HG02678 (cell line): ENCODE measurements around the gene BRME1.
"Not testable (repeated sequence)": the region's sequence is repeated elsewhere in the genome, so short reads cannot be mapped to it uniquely, and the experiment has no call there.

Source experiments
- ATAC-seq: cut with Tn5 transposase; IDR thresholded peaks from one replicate; pipeline ENCODE4 v1.9.1; 2021; ENCODE audit warnings: mild to moderate bottlenecking, moderate library complexity; ENCODE audit not compliant: unreplicated experiment

The BRME1 gene

GRCh38 chr19:13868663-13869062 lies 37.3 kb downstream of the BRME1 start:
- no peak for ATAC-seq

DNA sequence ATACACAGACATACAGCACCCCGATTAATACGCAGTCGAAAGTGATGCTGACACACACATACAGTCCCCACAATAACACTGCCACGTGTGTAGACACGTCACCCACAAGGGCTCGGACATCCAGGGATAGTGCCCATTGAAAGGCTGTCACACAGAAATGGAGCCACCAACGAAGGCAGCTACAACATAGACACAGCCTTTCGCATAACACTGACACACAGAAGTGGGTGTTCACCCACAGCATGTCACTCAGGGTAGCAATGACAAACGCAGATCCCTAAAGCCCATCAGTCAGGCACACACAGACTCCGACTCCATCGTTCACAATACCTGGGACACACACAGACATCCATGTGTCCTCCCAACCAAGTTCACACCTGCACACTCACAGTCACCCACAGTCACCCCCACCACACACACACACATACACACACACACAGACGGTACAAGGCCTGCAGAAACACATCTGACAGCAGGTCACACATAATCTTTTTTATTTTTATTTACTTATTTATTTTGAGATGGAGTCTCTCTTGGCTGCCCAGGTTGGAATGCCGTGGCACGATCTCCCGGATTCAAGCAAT lies 39.4 kb downstream of the BRME1 start:
- ATAC-seq = no peak

- ATAC-seq = no peak
Observed at GRCh38 chr19:13865571-13866462, 40.1 kb downstream of the BRME1 start.

- ATAC-seq = no peak
Observed at GRCh38 chr19:13864667-13865570, 41.0 kb downstream of the BRME1 start.

DNA sequence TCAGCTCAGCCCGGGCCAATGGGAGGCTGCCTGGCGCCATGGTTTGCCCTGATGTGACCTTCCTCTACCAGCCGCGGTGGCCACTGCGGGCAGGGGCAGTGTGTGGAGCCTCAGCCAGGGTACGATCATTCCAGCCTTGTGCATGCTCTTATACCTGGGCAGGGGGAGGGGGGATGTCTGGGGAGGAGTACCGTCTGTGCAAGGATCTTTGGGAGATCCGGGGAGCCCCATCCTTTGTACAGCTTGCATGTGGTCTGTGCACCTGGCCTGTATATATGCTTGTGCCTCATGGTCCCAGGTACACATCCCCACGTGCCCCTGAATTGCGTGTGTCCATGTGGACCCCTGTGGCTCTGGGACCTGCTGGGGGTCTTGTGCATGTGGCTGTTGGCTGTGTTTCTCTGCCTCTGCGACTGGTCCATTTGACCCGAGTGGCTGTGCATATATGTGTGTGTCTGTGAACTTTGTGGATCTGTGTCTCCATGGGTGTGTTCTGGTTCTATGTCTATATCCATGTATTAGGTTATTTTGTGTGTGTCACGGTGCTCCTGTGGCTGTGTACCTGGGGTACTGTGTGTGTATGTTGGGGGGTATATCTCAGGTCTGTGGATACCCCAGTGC lies 41.8 kb downstream of the BRME1 start:
- ATAC-seq = no peak

DNA sequence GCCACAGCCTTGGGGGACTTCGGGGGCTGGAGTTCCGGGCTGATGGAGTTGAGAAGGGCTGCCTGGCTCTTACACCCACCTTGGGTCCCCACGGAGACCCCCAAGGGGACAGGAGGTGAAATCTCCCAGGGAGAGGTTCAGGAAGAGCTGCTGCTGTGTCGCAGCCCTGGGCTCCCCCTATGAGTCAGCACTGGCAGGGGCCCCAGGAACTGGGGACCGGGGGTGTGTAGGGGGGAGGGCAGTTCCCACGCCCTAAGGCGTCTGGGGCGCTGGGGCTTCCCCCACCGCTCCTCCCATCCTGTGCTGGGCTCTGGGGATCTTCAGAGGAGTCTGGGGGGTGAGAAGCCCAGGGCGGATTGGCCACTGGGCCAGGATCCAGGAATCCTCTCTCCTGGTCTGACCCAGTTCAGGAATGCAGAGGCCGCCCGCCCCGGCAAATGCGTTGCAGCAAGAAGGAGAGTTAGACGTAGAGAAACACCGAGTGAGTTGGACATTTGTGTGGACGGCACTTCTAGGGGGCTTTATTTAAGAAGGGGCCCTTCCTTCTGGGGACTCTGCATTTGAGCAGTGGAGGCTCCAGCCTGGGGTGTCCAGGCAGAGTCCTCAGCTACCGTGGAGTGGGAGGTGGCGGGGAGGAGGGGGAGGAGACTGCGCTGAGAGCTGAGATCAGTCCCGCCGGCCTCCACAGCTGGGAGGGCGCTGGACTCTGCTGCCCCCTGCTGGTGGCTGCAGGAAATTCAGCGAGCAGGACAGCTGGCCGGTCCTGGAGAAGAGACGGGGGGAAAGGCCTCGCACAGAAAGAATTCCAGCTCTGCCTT lies 44.0 kb downstream of the BRME1 start:
- ATAC-seq = peak; percentile 69

DNA sequence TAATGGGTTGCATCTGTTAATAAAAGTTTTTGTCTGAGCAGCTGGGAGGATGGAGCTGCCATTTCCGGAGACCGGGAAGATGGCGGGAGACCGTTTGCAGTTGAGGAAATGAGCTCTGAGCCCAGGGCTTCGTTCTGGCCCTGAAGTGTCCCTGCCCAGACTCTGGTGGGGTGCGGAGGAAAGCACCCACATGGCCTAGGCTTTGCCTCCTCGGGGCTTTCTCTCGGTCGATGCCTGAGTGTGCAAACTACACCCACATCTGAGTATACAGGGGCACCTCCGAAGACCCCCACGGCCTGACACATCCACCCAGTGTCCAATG lies 44.6 kb downstream of the BRME1 start:
- ATAC-seq = peak; percentile 19

- no peak for ATAC-seq
Observed at GRCh38 chr19:13860679-13861391, 45.1 kb downstream of the BRME1 start.

- no peak for ATAC-seq
Observed at GRCh38 chr19:13859361-13859880, 46.5 kb downstream of the BRME1 start.

DNA sequence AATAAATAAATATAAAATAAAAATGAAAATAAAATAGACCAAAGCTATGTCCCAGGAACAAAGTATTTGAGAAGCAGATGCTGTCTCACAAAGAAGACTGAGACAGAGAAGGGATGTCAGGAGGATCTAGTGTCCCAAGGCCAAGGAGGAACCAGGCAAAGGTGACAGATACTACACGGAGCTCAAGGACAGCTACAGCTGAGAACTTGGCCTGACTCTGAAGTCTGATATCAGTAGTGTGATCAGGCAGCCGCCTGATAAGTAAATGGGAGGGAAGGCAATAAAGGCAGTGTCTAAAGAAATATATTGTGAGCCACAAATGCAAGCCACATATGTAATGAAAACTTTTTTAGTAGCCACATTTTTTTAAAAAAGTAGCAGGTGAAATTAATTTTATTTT lies 49.4 kb downstream of the BRME1 start:
- no peak for ATAC-seq

DNA sequence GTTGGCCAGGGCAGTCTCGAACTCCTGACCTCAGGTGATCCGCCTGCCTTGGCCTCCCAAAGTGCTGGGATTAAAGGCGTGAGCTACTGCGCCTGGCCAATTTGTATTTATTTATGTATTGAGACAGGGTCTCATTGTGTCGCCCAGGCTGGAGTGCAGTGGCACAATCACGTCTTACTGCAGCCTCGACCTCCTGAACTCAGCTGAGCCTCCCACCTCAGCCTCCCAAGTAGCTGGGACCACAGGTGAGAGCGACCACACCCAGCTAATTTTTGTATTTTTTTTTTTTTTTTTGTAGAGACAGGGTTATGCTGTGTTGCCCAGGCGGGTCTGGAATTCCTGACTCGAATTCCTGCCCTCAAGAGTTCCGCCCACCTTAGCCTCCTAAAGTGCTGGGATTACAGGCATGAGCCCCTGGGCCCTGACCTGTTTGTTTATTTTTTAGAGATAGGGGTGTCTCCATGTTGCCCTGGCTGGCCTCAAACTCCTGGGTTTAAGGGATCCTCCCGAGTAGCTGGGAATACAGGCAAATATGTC lies 53.7 kb downstream of the BRME1 start:
- ATAC-seq = not testable (repeated sequence)

- not testable (repeated sequence) for ATAC-seq
Observed at GRCh38 chr19:13851734-13852114, 54.2 kb downstream of the BRME1 start.

- no peak for ATAC-seq
Observed at GRCh38 chr19:13850910-13851733, 54.8 kb downstream of the BRME1 start.

- ATAC-seq = no peak
Observed at GRCh38 chr19:13849991-13850909, 55.7 kb downstream of the BRME1 start.

DNA sequence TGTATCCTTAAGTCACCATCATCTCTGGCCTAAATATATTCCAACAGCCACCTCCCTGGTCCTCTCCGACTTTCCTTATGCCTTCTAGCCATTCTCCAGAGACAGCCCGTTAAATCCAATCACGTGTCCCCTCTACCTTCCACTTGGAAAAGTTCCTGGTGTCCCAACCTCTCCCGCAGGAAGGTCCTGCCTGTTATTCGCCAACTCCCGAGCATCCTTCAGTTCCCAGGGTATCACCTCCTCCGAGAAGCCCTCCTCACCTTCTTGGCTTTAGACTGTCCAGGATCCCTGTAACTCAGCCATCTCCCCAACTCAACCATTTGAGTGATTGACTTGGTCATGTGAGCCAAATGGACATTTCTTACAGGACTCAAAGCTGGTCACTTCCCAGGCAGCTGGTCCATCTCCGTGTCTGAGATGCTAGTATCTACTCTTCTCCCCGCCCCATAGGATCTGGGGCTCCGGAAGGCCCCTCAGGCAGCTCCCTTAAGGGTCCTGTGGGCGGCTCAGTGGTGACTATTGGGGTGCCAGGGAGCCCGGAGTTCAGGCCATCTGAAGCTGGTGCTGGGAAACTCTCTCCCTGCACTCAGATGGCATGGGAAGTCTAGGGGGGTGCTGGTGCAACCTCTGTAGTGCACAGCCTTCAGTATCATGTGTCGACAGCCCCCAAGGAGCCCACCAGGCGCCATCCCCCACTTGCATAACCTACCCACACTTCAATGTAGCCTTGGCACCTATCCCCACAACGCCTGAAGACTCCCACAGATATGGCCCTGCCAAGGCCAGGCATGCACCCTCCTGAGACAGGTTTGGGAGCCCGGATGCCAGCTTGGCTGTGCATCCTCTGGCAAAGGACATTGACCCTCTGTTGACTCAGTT lies 56.9 kb downstream of the BRME1 start:
- no peak for ATAC-seq

DNA sequence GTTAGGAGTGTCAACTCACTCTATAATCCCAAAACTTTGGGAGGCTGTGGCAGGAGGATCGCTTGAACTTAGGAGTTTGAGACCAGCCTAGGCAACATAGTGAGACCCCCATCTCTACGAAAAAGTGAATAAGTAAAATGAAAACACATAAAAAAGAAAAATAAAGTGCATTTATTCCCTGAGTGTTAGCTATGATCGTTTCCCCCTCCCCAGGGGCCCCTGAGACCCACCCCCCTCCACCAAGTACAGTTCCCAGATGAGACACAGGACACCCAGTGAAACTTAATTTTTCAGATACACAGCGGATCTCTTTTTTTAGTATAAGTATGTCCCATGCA lies 57.6 kb downstream of the BRME1 start:
- no peak for ATAC-seq
